ENCODE data around the gene TRIM67. TPM values are rescaled to one million over a fixed set of nuclear protein-coding genes. Genes with fewer than 3 reads are reported as not detected.

The TRIM67 gene
- total RNA-seq, 1 experiment from 2014 or later: not detected

DNA sequence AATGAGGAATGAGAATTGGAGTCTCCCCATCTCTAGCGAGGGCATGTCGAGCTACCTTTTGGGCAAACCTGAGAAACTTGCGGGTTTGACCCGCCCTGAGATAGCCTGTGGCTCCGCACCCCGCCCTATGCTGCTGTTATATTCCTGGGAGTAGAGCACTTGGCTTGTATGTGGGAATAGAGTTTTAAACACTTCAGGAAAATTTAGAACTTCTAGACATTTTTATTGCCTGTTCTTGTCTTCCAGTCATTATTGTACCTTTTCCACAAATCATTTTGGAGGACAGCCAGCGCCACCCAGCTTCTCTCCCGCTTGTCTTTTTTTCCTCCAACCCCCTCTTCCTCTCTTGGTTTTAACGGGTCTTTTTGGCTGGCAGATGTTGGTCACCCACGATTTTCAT, 79.9 kb downstream of the TRIM67 start:
- H3K27me3 ChIP-seq (ENCODE audit: low read length): no peaks in the 10 kb centered on the region
- H3K9me2 ChIP-seq (replicated peaks; ENCODE audit: insufficient read depth, low read length): no peaks in the 10 kb centered on the region
- H3K4me2 ChIP-seq (ENCODE audit: low read depth, low read length, poor library complexity, severe bottlenecking): peak overlapping the region; percentile 100
- H3K36me3 ChIP-seq (ENCODE audit: insufficient read depth, low read length): peaks cover 20% of the 10 kb centered on the region
- peaks cover 31% of the 10 kb centered on the region for H3K4me1 ChIP-seq (ENCODE audit: low read length)
- peak overlapping the region; percentile 96 for H3K4me3 ChIP-seq (ENCODE audit: low read length)
- H3K9me3 ChIP-seq (ENCODE audit: low read length): no peaks in the 10 kb centered on the region
- peaks cover 93% of the 10 kb centered on the region for H3K79me2 ChIP-seq (ENCODE audit: low read length)
- peak overlapping the region; percentile 96 for H3K9ac ChIP-seq (ENCODE audit: low read length)
- peak overlapping the region; percentile 39 for H3K27ac ChIP-seq (ENCODE audit: low read length)
- H4K20me1 ChIP-seq (ENCODE audit: insufficient read depth, low read depth, low read length): no peaks in the 10 kb centered on the region
- DNase-seq: peak; percentile 58
- peak overlapping the region; percentile 18; the same call in 1 of the 2 replicates for H2AFZ ChIP-seq (ENCODE audit: low read length)

DNA sequence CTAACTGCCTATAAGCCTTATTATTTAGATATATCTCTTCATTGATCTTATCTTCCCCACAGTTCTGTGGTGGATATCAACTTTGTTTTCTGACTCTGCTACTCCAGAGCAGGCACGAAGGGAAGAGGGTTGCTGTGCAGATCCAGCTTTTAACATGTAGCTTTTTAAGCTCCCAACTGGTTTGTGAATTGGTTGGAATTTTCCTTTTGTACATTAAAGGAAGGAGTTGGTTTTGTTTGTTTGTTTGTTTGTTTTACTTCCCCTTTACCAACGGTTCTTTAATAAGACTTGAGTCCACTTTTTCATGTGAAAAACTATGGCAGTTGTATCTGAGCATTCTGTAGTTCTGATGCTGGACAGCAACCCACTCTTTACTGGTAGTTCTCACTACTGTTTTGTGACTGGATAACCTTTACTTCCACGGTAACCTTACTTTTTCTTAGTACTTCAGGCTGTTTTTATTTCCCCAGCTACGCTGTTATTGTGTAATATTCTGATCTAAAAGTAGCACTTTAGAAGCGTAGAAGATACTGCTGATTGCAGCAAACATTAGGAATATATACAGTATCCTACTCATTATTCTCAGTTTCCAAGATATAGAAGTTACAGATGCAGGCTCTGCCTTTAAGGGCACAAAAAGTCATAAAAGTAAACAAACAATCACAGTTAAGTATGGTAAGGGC, 80.8 kb downstream of the TRIM67 start:
- Histone ChIP-seq H3K4me1 (ENCODE audit: low read length) (peaks cover 31% of the 10 kb centered on the region), H3K4me3 (ENCODE audit: low read length) (peak overlapping the region; percentile 96), H2AFZ (ENCODE audit: low read length) (no peak overlapping the region), H3K9ac (ENCODE audit: low read length) (peak overlapping the region; percentile 96), H3K36me3 (ENCODE audit: insufficient read depth, low read length) (peaks cover 17% of the 10 kb centered on the region), H3K9me3 (ENCODE audit: low read length) (no peaks in the 10 kb centered on the region), H3K4me2 (ENCODE audit: low read depth, low read length, poor library complexity, severe bottlenecking) (peak overlapping the region; percentile 100), H3K27ac (ENCODE audit: low read length) (no peak overlapping the region), H4K20me1 (ENCODE audit: insufficient read depth, low read depth, low read length) (no peaks in the 10 kb centered on the region), H3K9me2 (replicated peaks; ENCODE audit: insufficient read depth, low read length) (no peaks in the 10 kb centered on the region), H3K79me2 (ENCODE audit: low read length) (peaks cover 94% of the 10 kb centered on the region), H3K27me3 (ENCODE audit: low read length) (no peaks in the 10 kb centered on the region)
- no peak for DNase-seq

DNA sequence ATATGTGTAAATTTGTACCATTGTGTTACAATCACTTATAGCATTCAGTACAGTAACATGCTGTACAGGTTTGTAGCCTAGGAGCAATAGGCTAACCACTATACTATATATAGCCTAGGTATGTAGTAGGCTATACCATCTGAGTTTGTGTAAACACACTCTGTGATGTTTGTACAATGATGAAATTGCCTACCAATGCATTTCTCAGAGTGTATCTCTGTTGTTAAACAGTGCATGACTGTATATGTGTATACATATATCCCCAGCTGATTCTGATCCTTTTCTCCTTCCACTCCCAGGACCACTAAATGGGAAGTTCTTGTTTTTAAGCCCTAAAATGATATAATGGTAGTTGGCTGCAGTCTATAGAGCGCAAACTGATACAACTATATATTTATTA, 86.9 kb downstream of the TRIM67 start:
- Histone ChIP-seq H3K9ac (ENCODE audit: low read length) (no peak overlapping the region), H3K27ac (ENCODE audit: low read length) (no peak overlapping the region), H4K20me1 (ENCODE audit: insufficient read depth, low read depth, low read length) (no peaks in the 10 kb centered on the region), H3K4me1 (ENCODE audit: low read length) (no peaks in the 10 kb centered on the region), H3K9me3 (ENCODE audit: low read length) (no peaks in the 10 kb centered on the region), H3K4me3 (ENCODE audit: low read length) (no peak overlapping the region), H3K9me2 (replicated peaks; ENCODE audit: insufficient read depth, low read length) (no peaks in the 10 kb centered on the region), H3K36me3 (ENCODE audit: insufficient read depth, low read length) (peaks cover 34% of the 10 kb centered on the region), H3K79me2 (ENCODE audit: low read length) (peaks cover 75% of the 10 kb centered on the region), H3K27me3 (ENCODE audit: low read length) (no peaks in the 10 kb centered on the region), H2AFZ (ENCODE audit: low read length) (no peak overlapping the region), H3K4me2 (ENCODE audit: low read depth, low read length, poor library complexity, severe bottlenecking) (no peak overlapping the region)
- no peak for DNase-seq

GRCh38 chr1:231252336-231252735, 90.5 kb downstream of the TRIM67 start:
- Histone ChIP-seq H3K27ac (ENCODE audit: low read length) (no peak overlapping the region), H3K9me3 (ENCODE audit: low read length) (peaks cover 3% of the 10 kb centered on the region; the same call in 1 of the 2 replicates), H3K4me3 (ENCODE audit: low read length) (no peak overlapping the region), H3K9me2 (replicated peaks; ENCODE audit: insufficient read depth, low read length) (no peaks in the 10 kb centered on the region), H4K20me1 (ENCODE audit: insufficient read depth, low read depth, low read length) (no peaks in the 10 kb centered on the region), H3K79me2 (ENCODE audit: low read length) (peaks cover 45% of the 10 kb centered on the region), H3K4me2 (ENCODE audit: low read depth, low read length, poor library complexity, severe bottlenecking) (no peak overlapping the region), H3K4me1 (ENCODE audit: low read length) (no peaks in the 10 kb centered on the region), H2AFZ (ENCODE audit: low read length) (no peak overlapping the region), H3K36me3 (ENCODE audit: insufficient read depth, low read length) (peaks cover 50% of the 10 kb centered on the region), H3K27me3 (ENCODE audit: low read length) (no peaks in the 10 kb centered on the region), H3K9ac (ENCODE audit: low read length) (no peak overlapping the region)
- no peak for DNase-seq

- H3K36me3 ChIP-seq (ENCODE audit: insufficient read depth, low read length): peaks cover 80% of the 10 kb centered on the region
- H3K4me1 ChIP-seq (ENCODE audit: low read length): no peaks in the 10 kb centered on the region
- H3K4me3 ChIP-seq (ENCODE audit: low read length): no peak overlapping the region
- no peaks in the 10 kb centered on the region for H3K9me2 ChIP-seq (replicated peaks; ENCODE audit: insufficient read depth, low read length)
- 0 out of 2 replicates have a peak, but pooled peaks cover 5% of the 10 kb centered on the region for H3K79me2 ChIP-seq (ENCODE audit: low read length)
- H3K27ac ChIP-seq (ENCODE audit: low read length): no peak overlapping the region
- DNase-seq: no peak
- H4K20me1 ChIP-seq (ENCODE audit: insufficient read depth, low read depth, low read length): no peaks in the 10 kb centered on the region
- no peaks in the 10 kb centered on the region for H3K27me3 ChIP-seq (ENCODE audit: low read length)
- H2AFZ ChIP-seq (ENCODE audit: low read length): no peak overlapping the region
- no peak overlapping the region for H3K4me2 ChIP-seq (ENCODE audit: low read depth, low read length, poor library complexity, severe bottlenecking)
- peaks cover 12% of the 10 kb centered on the region; the same call in 1 of the 2 replicates for H3K9me3 ChIP-seq (ENCODE audit: low read length)
- H3K9ac ChIP-seq (ENCODE audit: low read length): no peak overlapping the region
These were observed 98.5 kb downstream of the TRIM67 start for GRCh38 chr1:231260351-231260750.

DNA sequence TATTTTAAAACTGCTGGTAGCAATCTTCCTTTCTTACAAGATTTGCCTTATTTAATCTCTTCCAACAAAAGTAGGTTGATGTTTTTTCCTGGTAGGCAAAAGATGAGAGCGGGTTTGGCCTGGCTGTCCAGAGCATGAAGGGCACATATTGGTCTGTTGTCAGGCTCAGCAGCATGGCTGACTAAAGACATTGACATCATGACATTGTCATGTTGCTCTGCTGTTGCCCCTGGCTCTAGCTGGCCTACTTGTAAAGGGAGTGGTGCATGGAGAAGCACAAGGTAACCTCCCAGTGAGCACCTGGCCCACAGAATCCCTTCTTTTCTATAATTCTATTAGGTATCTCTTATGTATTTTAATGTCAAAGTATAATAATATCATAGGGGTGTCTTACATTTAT, 102.8 kb downstream of the TRIM67 start:
- no peaks in the 10 kb centered on the region for H4K20me1 ChIP-seq (ENCODE audit: insufficient read depth, low read depth, low read length)
- no peaks in the 10 kb centered on the region for H3K9me2 ChIP-seq (replicated peaks; ENCODE audit: insufficient read depth, low read length)
- no peaks in the 10 kb centered on the region for H3K9me3 ChIP-seq (ENCODE audit: low read length)
- H3K4me3 ChIP-seq (ENCODE audit: low read length): no peak overlapping the region
- H3K36me3 ChIP-seq (ENCODE audit: insufficient read depth, low read length): peaks cover 79% of the 10 kb centered on the region
- no peak overlapping the region for H2AFZ ChIP-seq (ENCODE audit: low read length)
- no peaks in the 10 kb centered on the region for H3K27me3 ChIP-seq (ENCODE audit: low read length)
- H3K79me2 ChIP-seq (ENCODE audit: low read length): no peaks in the 10 kb centered on the region
- H3K4me2 ChIP-seq (ENCODE audit: low read depth, low read length, poor library complexity, severe bottlenecking): no peak overlapping the region
- H3K9ac ChIP-seq (ENCODE audit: low read length): no peak overlapping the region
- H3K27ac ChIP-seq (ENCODE audit: low read length): no peak overlapping the region
- no peak for DNase-seq
- no peaks in the 10 kb centered on the region for H3K4me1 ChIP-seq (ENCODE audit: low read length)

GRCh38 chr1:231265379-231265778, 103.5 kb downstream of the TRIM67 start:
- Histone ChIP-seq H3K9me3 (ENCODE audit: low read length) (no peaks in the 10 kb centered on the region), H3K27me3 (ENCODE audit: low read length) (no peaks in the 10 kb centered on the region), H4K20me1 (ENCODE audit: insufficient read depth, low read depth, low read length) (no peaks in the 10 kb centered on the region), H3K36me3 (ENCODE audit: insufficient read depth, low read length) (peaks cover 77% of the 10 kb centered on the region), H2AFZ (ENCODE audit: low read length) (no peak overlapping the region), H3K4me2 (ENCODE audit: low read depth, low read length, poor library complexity, severe bottlenecking) (no peak overlapping the region), H3K9ac (ENCODE audit: low read length) (no peak overlapping the region), H3K79me2 (ENCODE audit: low read length) (no peaks in the 10 kb centered on the region), H3K4me1 (ENCODE audit: low read length) (no peaks in the 10 kb centered on the region), H3K27ac (ENCODE audit: low read length) (no peak overlapping the region), H3K9me2 (replicated peaks; ENCODE audit: insufficient read depth, low read length) (no peaks in the 10 kb centered on the region), H3K4me3 (ENCODE audit: low read length) (no peak overlapping the region)
- no peak for DNase-seq

- no peak for DNase-seq
- H3K79me2 ChIP-seq (ENCODE audit: low read length): no peaks in the 10 kb centered on the region
- no peak overlapping the region for H3K27ac ChIP-seq (ENCODE audit: low read length)
- no peak overlapping the region for H3K4me3 ChIP-seq (ENCODE audit: low read length)
- no peaks in the 10 kb centered on the region for H4K20me1 ChIP-seq (ENCODE audit: insufficient read depth, low read depth, low read length)
- no peaks in the 10 kb centered on the region for H3K4me1 ChIP-seq (ENCODE audit: low read length)
- H3K9me2 ChIP-seq (replicated peaks; ENCODE audit: insufficient read depth, low read length): no peaks in the 10 kb centered on the region
- H3K27me3 ChIP-seq (ENCODE audit: low read length): no peaks in the 10 kb centered on the region
- H3K9ac ChIP-seq (ENCODE audit: low read length): no peak overlapping the region
- peaks cover 62% of the 10 kb centered on the region for H3K36me3 ChIP-seq (ENCODE audit: insufficient read depth, low read length)
- H3K4me2 ChIP-seq (ENCODE audit: low read depth, low read length, poor library complexity, severe bottlenecking): no peak overlapping the region
- H3K9me3 ChIP-seq (ENCODE audit: low read length): no peaks in the 10 kb centered on the region
- H2AFZ ChIP-seq (ENCODE audit: low read length): no peak overlapping the region
These were observed 105.0 kb downstream of the TRIM67 start for GRCh38 chr1:231266811-231267322.
